ENCODE data around the gene SP7. TPM values are rescaled to one million over a fixed set of nuclear protein-coding genes. Genes with fewer than 3 reads are reported as not detected.
"Not testable (repeated sequence)": the region's sequence is repeated elsewhere in the genome, so short reads cannot be mapped to it uniquely, and the experiment has no call there.

Gene SP7
- total RNA-seq, 1 experiment from 2014 or later: not detected

GRCh38 chr12:53327435-53328042 is 8.6 kb downstream of the SP7 start:
- peak; percentile 57 for DNase-seq (ENCODE audit: low read depth, low spot score)
- in situ Hi-C loops (cut with HindIII; ENCODE audit: low pct_unique_long_range_greater_than_20kb, low sequenced_read_pairs): no loop called here

DNA sequence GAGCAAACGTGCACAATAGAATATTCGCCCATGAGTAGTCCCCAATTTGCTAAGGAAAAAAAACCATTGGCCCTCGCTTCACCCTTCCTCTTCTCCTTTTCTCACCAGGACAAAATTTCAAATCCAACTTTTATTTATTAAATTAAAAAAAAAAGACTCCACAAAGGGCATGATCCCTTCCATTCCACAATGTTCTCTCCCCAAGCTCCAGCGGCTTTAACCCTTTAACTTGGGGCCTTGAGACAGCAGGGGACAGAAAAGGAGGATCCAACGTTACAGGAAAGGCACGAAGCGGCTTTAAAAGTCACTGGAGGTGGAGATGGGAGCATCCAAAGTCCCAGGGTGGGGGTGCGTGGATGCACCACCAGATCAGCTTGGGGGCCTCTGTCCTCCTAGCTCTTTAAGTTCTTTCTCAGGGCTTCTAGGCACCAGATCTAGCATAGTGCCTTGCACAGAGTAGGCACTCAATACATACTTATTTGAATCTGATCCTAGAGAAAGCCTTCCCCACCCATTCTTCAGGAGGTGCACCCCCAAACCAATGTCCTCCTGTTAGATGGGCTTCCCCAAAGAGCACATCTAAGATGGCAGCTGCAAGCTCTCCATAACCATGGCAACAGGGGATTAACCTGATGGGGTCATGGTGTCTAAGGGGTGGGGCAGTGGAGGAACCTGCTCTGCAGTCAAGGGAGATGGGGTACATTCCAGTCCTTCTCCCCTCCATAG is 9.5 kb downstream of the SP7 start:
- in situ Hi-C loops (cut with HindIII; ENCODE audit: low pct_unique_long_range_greater_than_20kb, low sequenced_read_pairs): no loop called here
- DNase-seq (ENCODE audit: low read depth, low spot score): no peak

- DNase-seq (ENCODE audit: low read depth, low spot score): peak; percentile 60
- in situ Hi-C loops (cut with HindIII; ENCODE audit: low pct_unique_long_range_greater_than_20kb, low sequenced_read_pairs): no loop called here
Observed at GRCh38 chr12:53325511-53326061, 10.6 kb downstream of the SP7 start.

DNA sequence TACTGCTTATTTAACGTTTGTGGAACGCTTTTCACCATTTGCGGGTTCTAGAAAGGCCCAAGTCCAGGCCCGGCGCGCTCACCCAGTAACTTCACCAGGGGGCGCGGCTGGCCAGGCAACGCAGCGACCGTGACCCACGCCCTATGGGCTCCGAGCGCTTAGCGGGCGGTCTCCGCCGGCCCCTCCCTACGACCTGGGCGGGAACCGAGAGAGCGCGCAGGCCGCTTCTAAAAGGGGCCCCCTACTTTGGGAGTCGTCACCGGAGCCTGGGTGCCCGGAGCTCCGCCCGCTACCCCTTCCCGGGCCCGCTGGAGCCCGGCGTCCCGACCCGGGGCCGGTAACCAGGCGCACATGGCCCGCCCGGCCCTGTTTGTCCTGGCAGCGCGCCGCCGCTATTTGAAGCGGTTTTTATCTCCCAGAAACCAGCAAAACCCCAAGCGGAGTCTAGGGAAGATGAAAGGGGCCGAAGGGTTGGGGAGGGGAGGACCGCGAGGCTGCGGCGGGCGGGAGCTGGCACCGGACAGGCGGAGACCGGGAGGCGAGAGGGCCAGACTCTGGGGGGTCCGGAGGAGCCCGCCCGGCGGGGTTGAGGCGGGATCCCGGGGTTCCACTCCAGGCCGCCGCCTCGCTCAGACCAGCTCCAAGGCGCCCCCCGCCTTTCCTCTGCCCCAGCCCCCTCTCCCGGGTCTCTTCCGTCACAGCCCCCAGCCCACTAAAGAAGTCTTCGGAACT is 11.2 kb downstream of the SP7 start:
- in situ Hi-C loops (cut with HindIII; ENCODE audit: low pct_unique_long_range_greater_than_20kb, low sequenced_read_pairs): no loop called here

DNA sequence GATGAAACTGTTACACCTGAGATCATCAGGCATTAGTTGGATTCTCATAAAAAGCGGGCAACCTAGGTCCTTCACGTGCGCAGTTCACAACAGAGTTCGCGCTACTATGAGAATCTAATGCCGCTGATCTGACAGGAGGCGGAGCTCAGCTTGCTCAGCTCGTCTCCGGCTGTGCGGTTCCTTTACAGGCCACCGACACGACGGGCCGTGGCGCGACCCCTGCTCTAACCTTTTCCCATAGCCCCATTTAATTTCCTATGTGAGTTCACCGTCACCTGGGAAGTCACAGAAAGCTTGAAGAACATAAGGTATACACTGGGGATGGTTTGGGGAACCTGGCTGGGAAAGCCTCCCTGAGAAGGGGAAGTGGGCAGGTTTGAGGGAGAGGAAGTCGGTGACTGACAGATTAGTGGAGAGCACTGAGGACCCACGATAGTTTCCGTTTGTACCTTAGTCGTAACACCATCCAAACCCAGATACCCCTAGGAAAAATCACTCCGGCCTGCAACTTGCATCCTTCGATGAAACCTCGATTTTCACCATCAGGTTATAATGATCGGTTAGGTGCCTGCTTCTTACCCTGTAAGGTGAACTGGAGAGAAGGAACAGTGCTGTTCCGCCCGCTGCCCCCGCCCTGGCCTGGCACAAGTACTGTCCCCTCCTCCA is 11.9 kb downstream of the SP7 start:
- in situ Hi-C loops (cut with HindIII; ENCODE audit: low pct_unique_long_range_greater_than_20kb, low sequenced_read_pairs): no loop called here

More for the DNA sequence above, 11.2 kb downstream of the SP7 start:
- peak; percentile 92 for DNase-seq (ENCODE audit: low read depth, low spot score)

DNA sequence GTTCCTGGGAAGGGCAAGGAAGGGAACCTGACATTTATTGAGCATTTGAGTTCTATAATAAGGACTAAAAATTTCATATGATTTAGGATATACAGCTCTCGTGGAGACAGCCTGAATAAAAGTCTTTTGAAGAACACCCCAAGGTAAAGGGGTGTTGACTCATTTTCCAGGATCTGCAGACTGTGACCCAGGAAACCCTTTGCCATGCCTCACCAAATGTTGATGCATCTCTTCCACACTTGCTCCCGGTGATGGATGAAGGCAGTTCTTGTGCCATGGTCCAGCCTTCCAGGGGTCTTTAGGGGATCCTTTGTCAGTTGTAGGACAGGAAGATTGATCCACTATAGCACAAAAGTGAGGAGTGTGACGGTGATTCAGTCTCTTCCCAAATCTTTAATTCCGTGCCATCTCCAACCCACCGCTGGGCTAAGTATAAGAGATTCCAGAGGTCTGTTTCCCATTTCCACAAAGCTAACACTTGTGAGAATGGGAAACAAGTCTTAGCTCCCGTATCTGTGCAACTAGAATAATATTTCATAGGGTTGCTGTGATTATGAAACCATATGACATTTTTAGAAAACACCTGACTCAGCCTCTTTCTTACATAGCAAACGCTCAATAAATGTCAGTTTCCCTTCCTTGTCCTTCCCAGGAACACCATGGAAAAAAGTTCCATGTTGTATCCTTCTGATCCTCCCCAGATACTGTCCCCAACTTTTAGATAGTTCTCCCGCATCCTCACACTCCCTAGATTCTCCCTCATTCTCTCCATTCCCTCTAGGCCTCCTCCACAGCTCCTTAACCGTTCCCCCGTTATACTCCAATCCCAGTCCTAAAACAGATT is 15.6 kb downstream of the SP7 start:
- in situ Hi-C loops (cut with HindIII; ENCODE audit: low pct_unique_long_range_greater_than_20kb, low sequenced_read_pairs): no loop called here
- no peak for DNase-seq (ENCODE audit: low read depth, low spot score)

More for the DNA sequence above, 11.9 kb downstream of the SP7 start:
- DNase-seq (ENCODE audit: low read depth, low spot score): no peak

- in situ Hi-C loops (cut with HindIII; ENCODE audit: low pct_unique_long_range_greater_than_20kb, low sequenced_read_pairs): no loop called here
Observed at GRCh38 chr12:53313996-53314395, 22.2 kb downstream of the SP7 start.

GRCh38 chr12:53308276-53308675 is 27.9 kb downstream of the SP7 start:
- no peak for DNase-seq (ENCODE audit: low read depth, low spot score)
- in situ Hi-C loops (cut with HindIII; ENCODE audit: low pct_unique_long_range_greater_than_20kb, low sequenced_read_pairs): no loop called here

More at GRCh38 chr12:53313996-53314395, 22.2 kb downstream of the SP7 start:
- DNase-seq (ENCODE audit: low read depth, low spot score): no peak

GRCh38 chr12:53306826-53307225 is 29.3 kb downstream of the SP7 start:
- no peak for DNase-seq (ENCODE audit: low read depth, low spot score)
- in situ Hi-C loops (cut with HindIII; ENCODE audit: low pct_unique_long_range_greater_than_20kb, low sequenced_read_pairs): no loop called here

DNA sequence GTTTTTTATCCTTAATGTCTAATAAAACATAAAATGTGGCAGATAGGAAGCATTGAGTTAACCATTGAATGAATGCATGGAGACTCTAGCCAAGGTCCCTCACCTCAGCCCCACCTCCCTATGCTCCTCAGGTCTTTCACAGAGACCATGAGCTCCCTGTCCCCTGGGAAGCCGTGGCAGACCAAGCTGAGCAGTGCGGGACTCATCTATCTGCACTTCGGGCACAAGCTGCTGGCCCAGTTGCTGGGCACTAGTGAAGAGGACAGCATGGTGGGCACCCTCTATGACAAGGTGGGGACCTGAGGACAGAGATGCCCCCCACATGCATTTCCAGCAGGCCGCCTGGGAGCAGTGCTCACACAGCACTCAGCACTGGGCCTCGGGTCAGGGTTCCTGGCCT is 33.3 kb downstream of the SP7 start:
- in situ Hi-C loops (cut with HindIII; ENCODE audit: low pct_unique_long_range_greater_than_20kb, low sequenced_read_pairs): no loop called here
- DNase-seq (ENCODE audit: low read depth, low spot score): no peak

GRCh38 chr12:53300187-53300586 is 36.0 kb downstream of the SP7 start:
- in situ Hi-C loops (cut with HindIII; ENCODE audit: low pct_unique_long_range_greater_than_20kb, low sequenced_read_pairs): no loop called here
- peak; percentile 11 for DNase-seq (ENCODE audit: low read depth, low spot score)

- in situ Hi-C loops (cut with HindIII; ENCODE audit: low pct_unique_long_range_greater_than_20kb, low sequenced_read_pairs): no loop called here
- DNase-seq (ENCODE audit: low read depth, low spot score): peak; percentile 95
Observed at GRCh38 chr12:53299454-53300180, 36.5 kb downstream of the SP7 start, which contains the start of gene MYG1. MYG1 (plus strand) TSS chr12:53299695; CDS start chr12:53299738, 43 bp downstream.

DNA sequence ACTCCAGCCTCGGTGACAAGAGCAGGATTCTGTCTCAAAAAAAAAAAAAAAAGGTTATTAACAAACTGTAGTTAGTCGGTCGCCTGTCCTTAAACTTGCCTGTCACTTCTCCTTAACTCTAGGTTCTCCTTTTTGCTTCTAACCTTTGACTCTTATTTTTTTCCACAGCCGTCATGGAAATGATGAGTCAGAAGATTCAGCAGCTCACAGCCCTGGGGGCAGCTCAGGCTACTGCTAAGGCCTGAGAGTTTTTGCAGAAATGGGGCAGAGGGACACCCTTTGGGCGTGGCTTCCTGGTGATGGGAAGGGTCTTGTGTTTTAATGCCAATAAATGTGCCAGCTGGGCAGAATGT is 37.1 kb downstream of the SP7 start:
- no peak for DNase-seq (ENCODE audit: low read depth, low spot score)
- in situ Hi-C loops (cut with HindIII; ENCODE audit: low pct_unique_long_range_greater_than_20kb, low sequenced_read_pairs): no loop called here

DNA sequence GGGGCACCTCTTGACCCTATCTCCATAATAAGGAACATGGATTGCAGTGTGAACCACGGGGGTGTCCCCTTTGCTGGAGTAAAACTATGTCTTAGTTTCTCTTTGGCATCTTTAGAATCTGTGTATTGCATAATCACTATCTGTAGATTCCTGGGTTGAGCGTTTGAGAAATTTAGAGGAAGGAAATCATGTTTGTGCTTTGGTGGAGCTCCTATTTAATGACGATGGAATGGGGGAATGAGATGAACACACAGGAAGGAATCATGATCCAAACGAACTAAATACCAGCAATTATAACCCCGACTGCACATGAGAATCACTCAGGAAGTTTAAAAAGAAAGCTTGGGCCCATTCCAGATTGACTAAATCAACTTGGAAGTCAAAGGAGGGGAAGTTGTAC is 38.0 kb downstream of the SP7 start:
- DNase-seq (ENCODE audit: low read depth, low spot score): peak; percentile 47
- in situ Hi-C loops (cut with HindIII; ENCODE audit: low pct_unique_long_range_greater_than_20kb, low sequenced_read_pairs): no loop called here

- DNase-seq (ENCODE audit: low read depth, low spot score); in situ Hi-C loops (cut with HindIII; ENCODE audit: low pct_unique_long_range_greater_than_20kb, low sequenced_read_pairs): not testable (repeated sequence)
Observed at GRCh38 chr12:53297106-53297505, 39.0 kb downstream of the SP7 start.

DNA sequence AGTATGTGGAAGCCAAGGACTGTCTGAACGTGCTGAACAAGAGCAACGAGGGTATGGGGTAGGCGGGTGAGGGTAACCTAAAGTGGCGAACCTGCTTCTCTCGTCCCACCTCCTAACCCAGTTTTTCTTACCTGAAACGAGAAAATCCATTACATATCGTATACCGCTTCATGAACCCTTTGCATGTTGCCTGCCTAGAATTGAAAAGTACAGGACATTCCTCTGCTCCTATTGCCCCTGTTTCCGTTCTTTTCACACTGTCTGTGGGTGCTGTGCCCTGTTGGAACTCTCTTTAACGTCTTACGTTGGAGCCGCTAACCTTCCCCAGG is 40.3 kb downstream of the SP7 start:
- no peak for DNase-seq (ENCODE audit: low read depth, low spot score)
- in situ Hi-C loops (cut with HindIII; ENCODE audit: low pct_unique_long_range_greater_than_20kb, low sequenced_read_pairs): no loop called here

Measured in SK-MEL-5 (cell line).